Measurements from ENCODE around the gene PFAS. TPM values are rescaled to one million over a fixed set of nuclear protein-coding genes. Genes with fewer than 3 reads are reported as not detected.

PFAS gene
- total and polyA plus RNA-seq, 10 of the 15 experiments (the other 5 are each of a cell fraction or from before 2014, with no cell fraction given) = 13.9 to 122 (median 47.2) TPM

DNA sequence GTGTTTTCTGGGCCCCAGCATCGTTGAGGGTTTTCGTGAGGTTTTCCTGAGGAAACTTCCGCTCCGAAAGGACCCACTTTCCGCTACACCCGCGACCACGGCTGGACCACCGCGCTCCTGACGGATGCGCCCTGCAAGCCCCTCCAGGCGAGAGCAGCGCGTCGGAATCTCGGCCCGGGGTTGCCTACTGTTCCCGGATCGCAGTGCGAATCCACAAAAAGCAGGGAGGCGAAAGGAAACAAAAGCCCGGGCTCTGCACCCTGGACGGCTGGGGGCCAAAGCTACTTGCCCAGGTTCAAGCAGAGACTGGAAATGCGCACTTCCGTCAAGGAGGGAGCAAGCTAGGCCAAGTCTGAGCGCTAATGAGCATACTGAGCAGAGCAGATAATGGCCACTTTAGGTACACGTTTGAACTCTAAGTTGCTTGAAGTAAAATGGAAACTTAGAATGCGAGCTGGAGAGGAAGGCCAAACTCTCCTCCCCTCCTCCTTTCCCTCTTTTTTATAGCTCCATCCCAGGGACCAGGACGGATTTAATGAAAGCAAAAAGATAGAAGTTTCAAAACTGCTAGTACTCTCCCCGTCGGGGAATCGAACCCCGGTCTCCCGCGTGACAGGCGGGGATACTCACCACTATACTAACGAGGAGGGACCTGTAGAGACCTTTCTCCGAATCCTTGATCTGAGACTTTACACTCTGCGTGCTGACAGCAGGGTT is 27.3 kb upstream of the PFAS start (continued):
- no peak for TF ChIP-seq NFYA (IDR thresholded peaks at IDR 0.05; ENCODE audit: borderline replicate concordance, low read depth, low read length)
- TF ChIP-seq TARDBP (IDR thresholded peaks at IDR 0.05; ENCODE audit: borderline replicate concordance) = peak; percentile 98
- peak; percentile 19 for TF ChIP-seq NBN (IDR thresholded peaks at IDR 0.05)
- peak; percentile 59 for TF ChIP-seq SMARCA5 (IDR thresholded peaks at IDR 0.05)
- TF ChIP-seq PML (IDR thresholded peaks at IDR 0.05; ENCODE audit: low read length) = 0 out of 2 replicates have a peak, but pooled peaks have one; percentile 3
- TF ChIP-seq ETV6 (conservative IDR thresholded peaks at IDR 0.05 in 1 of 2, IDR thresholded peaks at IDR 0.05 in 1 of 2; ENCODE audit: borderline replicate concordance in 1 of 2, low read depth in 1 of 2) = peak in 1 of 2 experiments; percentile 54; a peak in 1 of 4 replicates
- peak; percentile 70 for TF ChIP-seq RELA (IDR thresholded peaks at IDR 0.05; ENCODE audit: borderline replicate concordance, partially characterized antibody)
- TF ChIP-seq IKZF2 (IDR thresholded peaks at IDR 0.05) = peak in 1 of 2 experiments; percentile 58; a peak in 1 of 4 replicates
- TF ChIP-seq CREM (IDR thresholded peaks at IDR 0.05; ENCODE audit: low read depth) = peak; percentile 54
- no peak for TF ChIP-seq BMI1 (IDR thresholded peaks at IDR 0.05; ENCODE audit: borderline replicate concordance)
- TF ChIP-seq POU2F2 (IDR thresholded peaks at IDR 0.05; ENCODE audit: borderline replicate concordance, low read depth, low read length) = peak; percentile 5; the same call in 1 of the 3 replicates
- TF ChIP-seq GABPA (IDR thresholded peaks at IDR 0.05; ENCODE audit: low read depth) = peak; percentile 58; the same call in 1 of the 2 replicates
- TF ChIP-seq TCF12 (IDR thresholded peaks at IDR 0.05; ENCODE audit: low read depth, low read length) = 0 out of 2 replicates have a peak, but pooled peaks have one; percentile 40
- peak; percentile 67; the same call in 1 of the 2 replicates for TF ChIP-seq RB1 (IDR thresholded peaks at IDR 0.05; ENCODE audit: borderline replicate concordance)
- peak; percentile 75 for TF ChIP-seq YY1 (IDR thresholded peaks at IDR 0.05; ENCODE audit: low read depth, low read length)
- TF ChIP-seq POLR2A (IDR thresholded peaks at IDR 0.05; ENCODE audit: low read depth, low read length) = peak; percentile 62
- TF ChIP-seq HDAC6 (IDR thresholded peaks at IDR 0.05; ENCODE audit: unreplicated experiment) = no peak
- no peak for TF ChIP-seq ZNF384 (IDR thresholded peaks at IDR 0.05; ENCODE audit: borderline replicate concordance, low read depth, low read length)
- 0 out of 2 replicates have a peak, but pooled peaks have one; percentile 5 for TF ChIP-seq TCF3 (IDR thresholded peaks at IDR 0.05; ENCODE audit: borderline replicate concordance, insufficient read depth, low read depth, low read length)
- peak; percentile 96 for TF ChIP-seq SREBF2 (IDR thresholded peaks at IDR 0.05; ENCODE audit: low read length)
- no peak for TF ChIP-seq ZNF274 (IDR thresholded peaks at IDR 0.05; ENCODE audit: insufficient read depth, insufficient read length)
- peak; percentile 58; the same call in 1 of the 2 replicates for TF ChIP-seq TBL1XR1 (IDR thresholded peaks at IDR 0.05; ENCODE audit: low read depth, low read length)
- peak; percentile 88 for TF ChIP-seq IKZF1 (conservative IDR thresholded peaks at IDR 0.05)
- peak; percentile 46; the same call in 1 of the 2 replicates for TF ChIP-seq EED (IDR thresholded peaks at IDR 0.05; ENCODE audit: low read depth)
- TF ChIP-seq MEF2A (IDR thresholded peaks at IDR 0.05; ENCODE audit: insufficient read depth, low read depth, low read length) = 0 out of 2 replicates have a peak, but pooled peaks have one; percentile 11

Data from GM12878 (cell line).